GM12878 (cell line): ENCODE results near the gene AP2A2.

Source experiments
- EP300 ChIP-seq, 2 experiments: fragments of 150-350 bp in 1 of 2; IDR thresholded peaks; 2 replicates each; pipeline ENCODE4 v1.6.1; 2011 to 2012; ENCODE audit warnings: low read depth in 2 of 2, low read length in 2 of 2, borderline replicate concordance in 1 of 2, improper control_type of control experiment in 1 of 2, inconsistent platforms in 1 of 2; ENCODE audit not compliant: control insufficient read depth in 1 of 2
- ETV6 ChIP-seq, 2 experiments: fragments of 450-650 bp in 1 of 2; IDR thresholded peaks in 1 of 2; conservative IDR thresholded peaks in 1 of 2; 2 replicates each; pipeline ENCODE4 v1.6.1; 2014; ENCODE audit warnings: antibody characterized with exemption in 1 of 2, borderline replicate concordance in 1 of 2, low read depth in 1 of 2, mild to moderate bottlenecking in 1 of 2, moderate library complexity in 1 of 2
- EZH2 ChIP-seq: IDR thresholded peaks from 2 replicates; pipeline ENCODE4 v1.6.1; 2012; ENCODE audit warnings: low read depth, mild to moderate bottlenecking, control low read depth, inconsistent platforms, low read length, borderline replicate concordance; ENCODE audit not compliant: control insufficient read depth
- RAD21 ChIP-seq: IDR thresholded peaks from 2 replicates; pipeline ENCODE4 v1.6.1; 2011; ENCODE audit warnings: mild to moderate bottlenecking, low read depth, low read length, moderate library complexity; ENCODE audit not compliant: insufficient read depth
- RELA ChIP-seq: fragments of 450-650 bp; IDR thresholded peaks from 2 replicates; pipeline ENCODE4 v1.8.0; 2014; ENCODE audit warnings: borderline replicate concordance; ENCODE audit not compliant: partially characterized antibody
- SRF ChIP-seq, 2 experiments: IDR thresholded peaks; 2 replicates each; pipeline ENCODE4 v1.6.1; 2011; ENCODE audit warnings: low read depth in 2 of 2, low read length in 2 of 2, mild to moderate bottlenecking in 1 of 2, moderate library complexity in 1 of 2
- SUZ12 ChIP-seq: fragments of 200-600 bp; sonication (generic); IDR thresholded peaks from one replicate; pipeline ENCODE4 v1.6.1; 2018; ENCODE audit warnings: antibody characterized with exemption, mild to moderate bottlenecking; ENCODE audit not compliant: unreplicated experiment
- TAF1 ChIP-seq: IDR thresholded peaks from 2 replicates; pipeline ENCODE4 v1.6.1; 2011; ENCODE audit warnings: mild to moderate bottlenecking, low read depth, low read length, borderline replicate concordance
- TF ChIP-seq, protein P1 (sequence below): IDR thresholded peaks from 2 replicates; pipeline ENCODE4 v1.6.1; 2012; ENCODE audit warnings: low read depth, low read length, improper control_type of control experiment
- TF ChIP-seq, protein P2 (sequence below): fragments of 450-650 bp; formaldehyde crosslinking; IDR thresholded peaks from 2 replicates; pipeline ENCODE4 v1.4.0; 2020; ENCODE audit warnings: mild to moderate bottlenecking, moderate library complexity

DNA sequence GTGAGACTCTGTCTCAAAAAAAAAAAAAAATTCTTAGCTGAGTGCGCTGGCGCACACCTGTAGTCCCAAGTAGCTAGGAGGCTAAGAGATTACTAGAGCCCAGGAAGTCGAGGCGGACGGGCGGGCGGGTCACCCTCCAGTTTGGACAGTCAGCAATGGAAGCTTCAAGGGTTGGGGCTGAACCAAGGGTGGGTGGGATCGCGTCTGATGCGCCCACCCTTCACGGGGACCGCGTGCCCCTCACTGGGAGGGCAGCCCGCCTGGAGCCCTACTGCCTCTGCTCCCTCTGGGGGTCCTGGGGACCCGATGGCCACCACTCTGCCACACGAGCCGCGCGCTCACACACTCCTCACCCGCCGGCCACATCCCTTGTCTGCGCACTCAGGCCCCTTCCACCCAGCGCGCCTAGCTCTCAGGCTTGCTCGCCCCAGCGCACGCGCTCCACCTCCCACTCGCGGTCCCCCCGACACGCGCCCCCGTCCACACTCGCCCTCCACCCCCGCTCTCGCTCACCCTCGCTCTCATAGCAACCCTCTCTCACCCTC, 15.6 kb upstream of the AP2A2 start:
- no peak for TF ChIP-seq EZH2
- no peak for TF ChIP-seq ETV6 (conservative IDR thresholded peaks at IDR 0.05 in 1 of 2, IDR thresholded peaks at IDR 0.05 in 1 of 2; ENCODE audit: borderline replicate concordance in 1 of 2, low read depth in 1 of 2)
- TF ChIP-seq EP300 (IDR thresholded peaks at IDR 0.05; ENCODE audit: borderline replicate concordance in 1 of 2, control insufficient read depth in 1 of 2, low read depth in 2 of 2, low read length in 2 of 2), result no peak
- no peak for TF ChIP-seq SRF (IDR thresholded peaks at IDR 0.05; ENCODE audit: low read depth in 2 of 2, low read length in 2 of 2)
- TF ChIP-seq TAF1, result no peak
- TF ChIP-seq, protein P1, sequence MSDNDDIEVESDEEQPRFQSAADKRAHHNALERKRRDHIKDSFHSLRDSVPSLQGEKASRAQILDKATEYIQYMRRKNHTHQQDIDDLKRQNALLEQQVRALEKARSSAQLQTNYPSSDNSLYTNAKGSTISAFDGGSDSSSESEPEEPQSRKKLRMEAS, result 0 out of 2 replicates have a peak, but pooled peaks have one; percentile 5
- TF ChIP-seq, protein P2, sequence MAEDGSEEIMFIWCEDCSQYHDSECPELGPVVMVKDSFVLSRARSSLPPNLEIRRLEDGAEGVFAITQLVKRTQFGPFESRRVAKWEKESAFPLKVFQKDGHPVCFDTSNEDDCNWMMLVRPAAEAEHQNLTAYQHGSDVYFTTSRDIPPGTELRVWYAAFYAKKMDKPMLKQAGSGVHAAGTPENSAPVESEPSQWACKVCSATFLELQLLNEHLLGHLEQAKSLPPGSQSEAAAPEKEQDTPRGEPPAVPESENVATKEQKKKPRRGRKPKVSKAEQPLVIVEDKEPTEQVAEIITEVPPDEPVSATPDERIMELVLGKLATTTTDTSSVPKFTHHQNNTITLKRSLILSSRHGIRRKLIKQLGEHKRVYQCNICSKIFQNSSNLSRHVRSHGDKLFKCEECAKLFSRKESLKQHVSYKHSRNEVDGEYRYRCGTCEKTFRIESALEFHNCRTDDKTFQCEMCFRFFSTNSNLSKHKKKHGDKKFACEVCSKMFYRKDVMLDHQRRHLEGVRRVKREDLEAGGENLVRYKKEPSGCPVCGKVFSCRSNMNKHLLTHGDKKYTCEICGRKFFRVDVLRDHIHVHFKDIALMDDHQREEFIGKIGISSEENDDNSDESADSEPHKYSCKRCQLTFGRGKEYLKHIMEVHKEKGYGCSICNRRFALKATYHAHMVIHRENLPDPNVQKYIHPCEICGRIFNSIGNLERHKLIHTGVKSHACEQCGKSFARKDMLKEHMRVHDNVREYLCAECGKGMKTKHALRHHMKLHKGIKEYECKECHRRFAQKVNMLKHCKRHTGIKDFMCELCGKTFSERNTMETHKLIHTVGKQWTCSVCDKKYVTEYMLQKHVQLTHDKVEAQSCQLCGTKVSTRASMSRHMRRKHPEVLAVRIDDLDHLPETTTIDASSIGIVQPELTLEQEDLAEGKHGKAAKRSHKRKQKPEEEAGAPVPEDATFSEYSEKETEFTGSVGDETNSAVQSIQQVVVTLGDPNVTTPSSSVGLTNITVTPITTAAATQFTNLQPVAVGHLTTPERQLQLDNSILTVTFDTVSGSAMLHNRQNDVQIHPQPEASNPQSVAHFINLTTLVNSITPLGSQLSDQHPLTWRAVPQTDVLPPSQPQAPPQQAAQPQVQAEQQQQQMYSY (CRISPR knock-in tag), result no peak
- TF ChIP-seq RELA, result no peak
- TF ChIP-seq RAD21, result no peak
- TF ChIP-seq SUZ12, result no peak
